GM12878 (cell line): ENCODE data around the gene CYP2J2.

Source experiments
- EZH2 ChIP-seq: IDR thresholded peaks from 2 replicates; pipeline ENCODE4 v1.6.1; 2012; ENCODE audit warnings: low read depth, mild to moderate bottlenecking, control low read depth, inconsistent platforms, low read length, borderline replicate concordance; ENCODE audit not compliant: control insufficient read depth
- POLR2A ChIP-seq: IDR thresholded peaks from 2 replicates; pipeline ENCODE4 v1.6.1; 2011; ENCODE audit warnings: low read depth, mild to moderate bottlenecking, low read length
- POLR2AphosphoS5 ChIP-seq: IDR thresholded peaks from 2 replicates; pipeline ENCODE4 v1.6.1; 2011; ENCODE audit warnings: mild to moderate bottlenecking, low read length, inconsistent platforms

GRCh38 chr1:59927213-59927612 lies 640 bp upstream of the CYP2J2 start:
- TF ChIP-seq EZH2 = no peak
- TF ChIP-seq POLR2A = no peak
- TF ChIP-seq POLR2AphosphoS5 = no peak
